ENCODE data around the gene DAZ3.
"Not testable (repeated sequence)": the region's sequence is repeated elsewhere in the genome, so short reads cannot be mapped to it uniquely, and the experiment has no call there.

The DAZ3 gene, protein sequence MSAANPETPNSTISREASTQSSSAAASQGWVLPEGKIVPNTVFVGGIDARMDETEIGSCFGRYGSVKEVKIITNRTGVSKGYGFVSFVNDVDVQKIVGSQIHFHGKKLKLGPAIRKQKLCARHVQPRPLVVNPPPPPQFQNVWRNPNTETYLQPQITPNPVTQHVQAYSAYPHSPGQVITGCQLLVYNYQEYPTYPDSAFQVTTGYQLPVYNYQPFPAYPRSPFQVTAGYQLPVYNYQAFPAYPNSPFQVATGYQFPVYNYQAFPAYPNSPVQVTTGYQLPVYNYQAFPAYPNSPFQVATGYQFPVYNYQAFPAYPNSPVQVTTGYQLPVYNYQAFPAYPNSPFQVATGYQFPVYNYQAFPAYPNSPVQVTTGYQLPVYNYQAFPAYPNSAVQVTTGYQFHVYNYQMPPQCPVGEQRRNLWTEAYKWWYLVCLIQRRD

DNA sequence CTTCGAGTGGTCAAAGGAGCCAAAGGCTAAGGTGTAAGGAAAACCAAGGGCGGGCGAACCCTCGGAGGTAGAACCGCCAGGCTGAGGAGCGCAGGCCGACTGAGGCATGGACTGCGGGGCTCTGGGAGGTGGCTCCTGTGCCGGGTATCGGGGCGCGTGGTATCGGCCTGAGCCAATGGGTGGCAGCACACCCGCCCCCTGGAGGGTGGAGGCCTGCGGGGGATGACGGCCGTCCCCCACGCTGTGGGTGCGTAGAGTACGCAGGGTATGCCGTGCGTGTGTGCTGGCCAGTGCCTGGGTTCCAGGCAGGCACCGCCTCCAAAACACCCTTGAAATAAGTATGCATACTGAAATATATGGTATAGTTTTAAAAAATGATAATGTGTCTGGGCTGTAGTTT lies at the start of gene DAZ3:
DAZ3 (minus strand) TSS at position 101 of the 400 bp plus-strand sequence. CDS start 208 bp downstream, outside the sequence.
- not testable (repeated sequence) for DNase-seq

DNA sequence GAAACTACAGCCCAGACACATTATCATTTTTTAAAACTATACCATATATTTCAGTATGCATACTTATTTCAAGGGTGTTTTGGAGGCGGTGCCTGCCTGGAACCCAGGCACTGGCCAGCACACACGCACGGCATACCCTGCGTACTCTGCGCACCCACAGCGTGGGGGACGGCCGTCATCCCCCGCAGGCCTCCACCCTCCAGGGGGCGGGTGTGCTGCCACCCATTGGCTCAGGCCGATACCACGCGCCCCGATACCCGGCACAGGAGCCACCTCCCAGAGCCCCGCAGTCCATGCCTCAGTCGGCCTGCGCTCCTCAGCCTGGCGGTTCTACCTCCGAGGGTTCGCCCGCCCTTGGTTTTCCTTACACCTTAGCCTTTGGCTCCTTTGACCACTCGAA lies 20.4 kb upstream of the DAZ3 start, which contains the start of gene DAZ4:
DAZ4 (plus strand) TSS at position 301 of the 400 bp plus-strand sequence. CDS start 208 bp downstream, outside the sequence.
- not testable (repeated sequence) for DNase-seq

DNA sequence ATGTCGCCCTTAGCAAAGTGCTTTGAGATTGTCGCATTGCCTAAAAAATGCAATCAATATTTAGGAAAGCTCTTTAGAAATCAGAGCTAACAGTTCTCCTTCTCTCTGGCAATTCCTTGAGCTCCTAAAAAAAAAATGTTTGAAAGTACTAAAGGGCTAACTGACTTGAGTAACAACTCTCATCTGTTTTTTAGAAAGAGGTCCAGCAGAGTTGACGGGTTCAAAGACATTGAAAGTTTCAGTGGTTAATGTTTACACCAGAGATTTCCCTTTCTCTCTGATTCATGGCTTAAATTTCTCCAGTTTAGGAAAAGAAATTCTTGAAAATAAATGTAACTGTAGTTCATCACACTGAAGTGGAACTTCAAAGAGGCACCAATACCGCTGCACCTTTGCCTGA lies 11.9 kb upstream of the DAZ3 start:
- not testable (repeated sequence) for DNase-seq

DNA sequence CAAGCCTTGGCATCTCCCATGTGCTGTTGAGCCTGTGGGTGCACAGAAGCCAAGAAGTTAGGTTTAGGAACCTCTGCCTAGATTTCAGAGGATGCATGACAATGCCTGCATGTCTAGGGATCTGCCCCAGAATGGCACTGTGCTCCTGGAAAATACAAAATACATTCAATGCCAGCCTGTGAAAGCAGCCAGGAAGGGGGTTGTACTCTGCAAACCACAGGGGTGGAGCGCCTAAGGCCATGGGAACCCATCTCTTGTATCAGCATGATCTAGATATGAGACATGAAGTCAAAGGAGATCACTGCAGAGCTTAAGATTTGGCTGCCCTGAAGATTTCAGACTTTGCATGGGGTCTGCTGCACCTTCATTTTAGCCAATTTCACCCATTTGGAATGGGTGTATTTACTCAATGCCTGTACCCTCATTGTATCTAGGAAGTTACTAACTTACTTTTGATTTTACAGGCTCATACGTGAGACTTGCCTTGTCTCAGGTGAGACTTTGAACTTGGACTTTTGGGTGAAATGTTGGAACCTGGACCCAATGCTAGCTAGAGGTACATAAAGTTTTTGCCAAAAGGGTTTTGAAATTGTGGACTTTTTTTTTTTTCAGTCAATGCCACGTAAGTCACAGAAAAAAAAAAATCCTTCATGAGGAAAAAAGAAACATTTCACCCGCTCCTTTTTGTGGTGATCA lies 11.1 kb upstream of the DAZ3 start:
- not testable (repeated sequence) for DNase-seq

DNA sequence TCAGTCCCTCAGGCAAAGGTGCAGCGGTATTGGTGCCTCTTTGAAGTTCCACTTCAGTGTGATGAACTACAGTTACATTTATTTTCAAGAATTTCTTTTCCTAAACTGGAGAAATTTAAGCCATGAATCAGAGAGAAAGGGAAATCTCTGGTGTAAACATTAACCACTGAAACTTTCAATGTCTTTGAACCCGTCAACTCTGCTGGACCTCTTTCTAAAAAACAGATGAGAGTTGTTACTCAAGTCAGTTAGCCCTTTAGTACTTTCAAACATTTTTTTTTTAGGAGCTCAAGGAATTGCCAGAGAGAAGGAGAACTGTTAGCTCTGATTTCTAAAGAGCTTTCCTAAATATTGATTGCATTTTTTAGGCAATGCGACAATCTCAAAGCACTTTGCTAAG lies 8.6 kb upstream of the DAZ3 start:
- not testable (repeated sequence) for DNase-seq
